Activated T-cell treated with anti-CD3 and anti-CD28 coated beads for 1 hour (primary cell): ENCODE measurements around the gene CLGN.

Experiments used
- DNase-seq: peaks from one replicate; pipeline ENCODE4 v3.0.0-alpha.2; 2020; ENCODE audit warnings: low read depth

Gene CLGN

DNA sequence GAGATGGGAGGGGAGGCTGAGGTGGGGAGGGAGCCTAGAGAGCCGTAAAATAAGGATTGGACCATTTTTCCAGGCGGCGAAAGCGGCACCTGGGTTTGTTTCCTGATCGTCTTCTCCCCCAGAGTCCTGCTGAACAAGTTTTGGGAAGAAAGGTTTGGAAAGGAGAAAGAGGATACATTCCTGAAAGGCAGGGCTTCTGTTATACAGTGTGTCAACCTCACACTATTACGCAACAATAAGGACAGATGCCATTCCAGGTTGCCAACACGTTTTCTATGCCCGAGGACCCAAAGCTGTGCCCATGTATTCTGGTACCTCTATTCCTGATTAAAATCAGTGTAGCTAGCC, 53.3 kb downstream of the CLGN start:
- no peak for DNase-seq

DNA sequence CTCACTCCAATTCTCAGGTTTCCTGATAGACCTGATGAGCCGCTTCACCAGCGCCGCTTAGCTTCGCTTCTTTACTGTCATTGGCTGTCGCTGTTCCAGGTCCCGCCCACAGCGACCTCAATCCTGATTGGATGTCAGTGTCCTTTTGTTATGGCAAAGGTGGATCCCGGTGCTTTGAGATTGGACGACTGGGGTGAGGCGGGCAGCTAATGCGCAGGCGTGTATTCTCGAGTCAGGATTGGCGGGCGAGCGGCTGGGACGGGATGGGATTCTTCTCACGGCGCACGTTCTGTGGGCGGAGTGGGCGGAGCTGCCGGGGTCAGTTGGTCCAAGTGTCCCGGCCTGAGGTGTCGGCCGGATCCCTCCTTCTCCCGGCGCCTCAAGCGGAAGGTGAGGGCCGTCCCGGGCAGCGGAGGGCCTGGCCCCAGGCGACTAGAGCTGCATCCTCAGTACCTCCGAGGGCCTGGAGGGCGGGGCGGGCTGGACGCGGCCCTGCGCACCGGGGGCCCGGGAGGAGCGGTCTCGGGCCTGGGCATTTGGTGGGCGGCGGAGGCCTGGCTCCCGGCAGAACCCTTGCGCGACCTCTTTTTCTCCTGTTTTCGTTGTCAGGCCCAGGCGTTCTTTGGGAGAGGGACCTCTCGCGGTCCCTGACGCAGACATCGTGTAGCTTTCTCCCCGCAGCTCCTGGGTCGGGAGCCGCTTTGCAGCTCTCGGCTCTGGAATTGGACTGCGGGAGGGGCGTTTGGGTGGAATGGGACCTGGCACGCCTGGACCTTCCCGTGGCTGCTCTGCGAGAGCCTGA, 53.9 kb downstream of the CLGN start, which contains the start of gene SCOC:
SCOC (plus strand) TSS at position 319 of the 802 bp plus-strand sequence. CDS start 5,525 bp downstream, outside the sequence.
- DNase-seq: peak; percentile 92

DNA sequence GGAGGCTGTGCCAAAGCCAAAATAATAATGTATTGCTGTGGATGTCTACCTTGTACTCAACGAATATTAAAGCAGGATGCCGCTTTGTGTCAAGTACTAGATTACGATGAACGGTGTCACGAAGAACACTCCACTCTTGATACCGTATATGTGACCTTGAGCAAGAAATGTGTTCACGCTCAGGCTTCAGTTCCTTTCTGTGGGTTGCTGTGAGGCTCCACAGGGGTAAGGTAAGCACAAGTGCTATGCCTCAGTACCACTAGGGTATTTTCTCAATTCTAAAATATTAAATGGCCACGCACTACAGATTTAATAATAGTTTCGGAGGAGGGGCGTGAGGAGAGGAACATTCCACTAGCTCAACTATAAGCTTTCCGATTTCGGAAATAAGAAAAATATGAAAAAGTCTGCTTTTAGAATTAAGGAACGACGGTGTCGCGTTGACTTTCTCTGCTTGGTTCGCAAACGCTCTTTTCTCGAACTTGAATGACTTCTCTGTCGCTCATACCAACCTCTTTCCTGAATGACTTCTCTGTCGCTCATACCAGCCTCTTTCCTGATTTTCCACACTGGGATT, 54.6 kb downstream of the CLGN start:
- DNase-seq: no peak

DNA sequence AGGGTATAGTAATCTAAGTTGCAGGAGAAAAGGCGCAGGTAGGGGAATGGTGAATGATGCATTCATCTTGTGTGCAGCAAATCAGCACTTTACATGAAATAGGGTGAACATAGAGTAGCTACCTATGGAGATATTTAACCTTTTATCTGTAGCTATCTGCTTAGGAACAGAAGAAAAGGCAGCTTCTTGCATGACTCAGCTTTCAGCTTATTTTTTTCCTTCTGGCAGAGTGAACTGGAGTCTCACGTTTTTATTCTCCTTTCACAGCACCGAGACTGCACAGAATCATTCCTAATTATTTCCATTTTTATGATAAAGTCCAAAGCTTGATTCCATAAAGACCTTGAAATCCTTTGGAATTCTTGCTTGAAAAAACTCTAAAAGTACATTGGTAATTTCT, 58.8 kb downstream of the CLGN start:
- no peak for DNase-seq

DNA sequence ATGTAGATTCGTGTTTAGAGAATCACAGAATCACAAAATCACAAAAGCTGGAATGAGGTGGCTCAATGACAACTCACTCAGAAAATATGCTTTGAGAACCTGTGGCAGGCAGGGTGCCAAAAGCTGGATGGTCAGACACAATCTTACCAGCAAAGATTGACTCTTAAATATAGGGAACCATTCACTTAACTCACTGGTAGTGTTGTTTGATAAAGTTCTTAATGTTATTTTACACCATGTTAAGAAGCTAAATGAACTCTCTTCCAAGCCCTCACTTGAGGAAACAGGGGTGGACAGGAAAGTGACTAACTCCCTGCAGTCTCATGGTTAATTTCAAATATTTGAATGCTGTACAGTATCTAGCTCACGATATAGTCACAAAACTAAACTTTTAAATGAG, 59.7 kb downstream of the CLGN start:
- no peak for DNase-seq

DNA sequence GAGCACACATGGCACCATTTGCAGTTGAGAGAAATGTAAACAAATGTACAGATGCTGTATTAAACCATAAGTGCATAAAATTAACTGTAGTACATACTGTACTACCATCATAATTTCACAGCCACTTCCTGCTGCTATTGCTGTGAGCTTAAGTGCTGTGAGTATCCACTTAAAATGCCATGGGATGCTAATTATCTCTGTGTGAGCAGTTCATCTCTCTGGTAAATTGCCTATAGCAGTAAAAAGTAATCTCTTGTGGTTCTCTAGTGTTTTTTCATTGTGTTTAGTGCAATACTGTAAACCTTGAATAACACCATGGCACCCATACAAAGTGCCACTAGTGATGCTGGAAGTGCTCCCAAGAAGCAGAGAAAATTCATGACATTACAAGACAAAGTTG, 63.9 kb downstream of the CLGN start:
- no peak for DNase-seq

DNA sequence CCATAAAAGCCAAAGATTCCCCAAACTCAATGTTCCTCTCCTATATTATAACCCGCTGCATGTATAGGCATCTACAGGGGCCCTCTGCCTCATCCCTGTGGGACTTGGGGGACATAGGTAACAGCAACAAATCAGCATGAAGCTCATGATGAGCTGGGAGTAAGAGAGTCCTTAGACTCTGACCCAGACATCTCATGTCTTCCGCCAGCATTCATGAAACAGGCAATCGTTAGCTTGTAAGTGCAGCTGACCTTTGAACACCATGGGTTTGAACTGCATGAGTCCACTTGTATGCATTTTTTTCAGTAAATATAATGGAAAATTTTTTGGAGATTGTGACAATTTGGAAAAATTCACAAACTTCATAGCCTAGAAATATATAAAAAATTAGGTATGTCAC, 64.4 kb downstream of the CLGN start:
- DNase-seq: no peak

DNA sequence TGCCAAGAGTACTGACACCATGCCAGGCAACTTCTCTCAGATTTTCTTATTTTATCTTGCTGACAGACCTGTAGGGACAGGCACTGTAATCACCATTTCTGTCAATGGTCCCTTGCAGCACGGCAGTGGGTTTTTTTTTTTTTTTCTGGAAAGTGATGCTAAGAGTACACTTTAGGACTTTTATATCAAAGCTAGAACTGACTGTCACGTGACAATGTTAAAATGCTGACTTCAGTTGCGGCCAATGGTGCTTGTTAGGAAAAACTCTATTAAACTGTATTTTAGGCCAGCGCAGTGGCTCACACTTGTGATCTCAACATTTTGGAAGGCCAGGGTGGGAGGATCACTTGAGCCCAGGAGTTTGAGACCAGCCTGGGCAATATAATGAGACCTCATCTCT, 66.3 kb downstream of the CLGN start:
- no peak for DNase-seq

DNA sequence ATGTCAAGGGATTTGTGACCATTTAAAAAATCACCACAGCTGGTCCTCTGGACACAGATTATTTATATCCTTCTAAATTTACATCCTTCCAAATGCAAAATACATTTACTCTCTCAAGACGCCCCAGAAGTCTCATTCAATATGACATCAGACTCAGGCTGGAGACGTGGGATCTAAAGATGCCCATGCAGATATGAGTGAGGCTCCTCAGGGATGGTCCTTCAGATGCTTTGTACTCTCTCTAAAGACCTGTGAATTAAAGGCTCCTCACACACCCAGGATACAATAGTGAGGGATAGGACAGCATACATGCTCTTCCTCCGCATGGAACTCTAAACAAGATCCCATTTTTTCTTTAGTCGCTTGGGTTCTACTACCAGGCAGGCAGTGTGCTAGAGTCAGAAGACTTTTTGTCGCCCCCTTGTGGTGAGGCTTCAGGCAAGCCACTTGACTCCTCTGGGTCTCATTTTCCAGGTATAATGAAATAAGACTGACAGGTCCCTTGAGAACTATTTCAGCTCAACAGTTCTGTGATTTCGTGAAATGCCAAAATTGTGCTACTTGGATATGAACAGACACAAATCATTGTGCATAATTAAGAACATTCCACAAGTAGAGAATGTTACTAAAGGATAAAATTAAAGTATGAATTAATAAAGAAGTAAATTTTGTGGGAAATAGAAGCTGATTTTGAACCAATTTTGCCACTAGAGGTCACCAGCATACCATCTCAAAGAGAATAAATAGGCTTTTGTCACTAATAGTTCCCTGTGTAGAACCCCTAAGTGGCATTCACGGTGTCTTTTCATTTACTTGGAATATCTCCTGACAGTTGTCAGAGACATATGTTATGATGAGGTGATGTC, 67.7 kb downstream of the CLGN start:
- DNase-seq: peak; percentile 74

DNA sequence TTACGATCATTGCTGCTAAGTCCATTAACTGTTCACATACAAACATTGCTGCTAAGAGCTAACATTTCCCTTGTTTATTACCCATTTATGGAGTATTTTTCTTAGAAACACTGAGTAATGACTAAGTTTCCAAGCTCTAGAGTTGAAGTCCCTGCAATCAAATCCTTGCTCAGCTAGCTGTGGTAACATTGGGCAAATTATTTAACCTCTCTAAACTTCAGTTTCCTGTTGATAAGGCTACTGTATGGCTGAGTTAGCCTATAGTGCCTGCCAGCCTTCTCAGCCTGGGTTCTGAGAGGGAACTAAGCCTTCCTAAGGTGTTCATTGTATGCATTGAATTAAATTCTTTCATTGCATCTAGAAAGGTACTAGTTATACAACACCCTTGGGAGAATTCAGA, 69.2 kb downstream of the CLGN start:
- DNase-seq: no peak

DNA sequence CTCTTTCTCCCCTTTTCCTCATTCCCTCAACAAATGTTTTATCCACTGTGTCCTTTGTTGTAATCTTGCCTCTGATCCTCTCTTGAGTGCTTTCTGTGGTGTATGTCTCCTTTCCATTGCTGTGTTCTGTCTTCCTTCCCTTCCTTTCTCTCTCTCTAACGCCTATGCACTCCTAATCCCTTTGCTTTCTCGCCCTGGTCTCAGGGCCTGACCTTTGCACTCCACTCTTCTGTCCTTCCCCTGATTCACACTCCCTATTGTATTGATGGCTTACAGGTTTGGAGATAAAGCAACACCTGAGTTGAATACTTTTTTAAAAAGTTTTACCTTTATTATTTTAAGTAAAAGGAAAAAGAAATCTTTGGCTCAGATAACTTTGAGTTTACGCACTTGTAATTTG, 69.6 kb downstream of the CLGN start:
- no peak for DNase-seq

DNA sequence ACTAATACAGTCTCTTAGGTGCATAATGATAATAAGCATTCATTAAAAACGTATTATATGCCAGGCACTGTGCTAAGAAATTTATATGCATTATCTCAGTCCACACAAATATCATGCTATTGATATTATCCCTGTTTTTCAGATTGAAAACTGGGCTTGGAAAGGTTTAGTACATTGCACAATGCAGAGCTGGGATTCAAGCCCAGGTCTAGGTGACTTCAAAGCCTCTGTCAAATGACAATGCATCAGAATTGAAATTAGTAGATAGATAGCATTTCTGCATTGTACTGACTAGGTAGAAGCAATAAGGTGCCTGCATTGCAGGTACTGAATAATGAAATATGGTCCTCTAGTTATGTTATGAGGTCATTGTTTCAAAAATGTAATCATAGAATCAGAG, 72.2 kb downstream of the CLGN start:
- no peak for DNase-seq

DNA sequence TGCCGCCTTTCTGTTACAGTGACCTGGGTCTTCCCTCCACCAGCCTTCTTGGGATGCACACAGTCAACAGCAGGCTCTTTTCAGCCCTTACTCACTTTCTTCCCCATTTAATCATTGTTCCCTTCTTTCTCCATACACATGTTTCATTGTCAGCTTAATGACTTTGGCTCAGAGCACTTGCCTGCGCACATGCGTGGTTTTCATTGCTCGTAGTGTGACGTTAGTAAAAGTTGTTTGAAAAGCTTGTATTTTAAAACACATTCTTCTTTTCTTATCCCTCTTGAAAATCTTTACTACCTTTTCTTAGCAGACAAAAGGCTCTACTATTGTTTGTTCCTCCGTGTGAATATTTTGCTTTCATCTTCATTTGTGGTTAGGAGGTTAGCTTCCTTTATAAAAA, 73.7 kb downstream of the CLGN start:
- DNase-seq: no peak

DNA sequence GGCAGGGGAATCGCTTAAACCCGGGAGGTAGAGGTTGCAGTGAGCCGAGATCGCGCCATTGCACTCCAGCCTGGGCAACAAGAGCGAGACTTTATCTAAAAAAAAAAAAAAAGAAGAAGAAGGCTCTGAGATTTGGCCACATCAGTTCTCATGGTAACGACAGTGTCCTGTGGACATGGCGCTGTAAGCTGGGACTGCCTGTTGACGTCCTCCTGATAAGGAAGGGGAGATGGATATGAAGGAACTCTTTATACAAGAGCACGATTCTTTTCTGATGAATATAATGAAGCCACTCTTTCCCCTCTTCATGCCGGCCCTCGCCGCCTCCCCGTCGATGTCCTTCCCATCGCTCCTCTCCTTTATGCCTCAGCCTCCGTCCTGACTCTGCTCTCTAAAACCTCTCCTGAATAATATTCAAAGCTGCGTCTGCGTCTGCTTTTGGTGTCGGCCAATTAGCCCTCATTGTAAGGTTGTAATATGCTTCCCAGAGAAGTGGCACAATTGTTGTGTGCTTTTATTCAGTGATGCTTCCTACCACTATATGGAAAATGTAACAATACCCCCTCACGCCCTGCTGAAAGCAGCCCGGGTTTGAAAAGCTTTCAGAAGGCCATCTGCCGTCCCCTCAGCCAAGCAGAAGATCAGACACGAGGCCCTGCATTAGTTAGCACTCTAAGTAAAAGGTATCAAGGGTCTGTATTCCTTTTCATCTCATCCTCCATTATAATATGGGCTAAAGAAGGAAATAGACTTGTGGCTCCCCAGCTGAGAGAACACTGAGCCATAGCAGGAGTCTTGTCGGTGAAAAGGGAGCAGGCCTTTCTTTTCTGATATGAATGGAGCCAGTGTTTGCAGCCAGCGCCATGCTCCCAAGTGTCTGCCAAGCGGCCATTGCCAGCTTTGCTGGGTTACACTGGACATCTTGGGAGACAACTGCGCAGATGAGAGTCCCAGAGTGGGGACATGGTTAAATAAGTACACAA, 76.1 kb downstream of the CLGN start:
- DNase-seq: no peak

DNA sequence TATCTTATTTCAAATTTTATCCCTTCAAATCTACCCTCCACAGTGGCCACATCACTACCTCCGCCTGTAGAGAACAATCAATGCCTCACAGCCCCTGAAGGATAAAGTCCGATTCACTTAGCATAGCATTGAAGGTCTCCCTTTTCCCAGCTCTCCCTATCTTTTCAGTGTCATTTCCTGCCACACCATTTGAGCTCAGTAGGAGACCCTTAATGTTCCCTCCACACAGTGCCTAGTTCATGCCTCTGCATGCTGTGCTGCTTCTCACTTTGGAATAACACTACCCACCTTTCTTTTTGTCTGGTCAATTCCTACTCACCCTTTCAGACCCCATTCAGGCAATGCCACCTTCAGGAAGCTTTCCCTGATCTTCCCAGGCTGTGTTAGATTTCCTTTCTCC, 77.6 kb downstream of the CLGN start:
- DNase-seq: no peak

DNA sequence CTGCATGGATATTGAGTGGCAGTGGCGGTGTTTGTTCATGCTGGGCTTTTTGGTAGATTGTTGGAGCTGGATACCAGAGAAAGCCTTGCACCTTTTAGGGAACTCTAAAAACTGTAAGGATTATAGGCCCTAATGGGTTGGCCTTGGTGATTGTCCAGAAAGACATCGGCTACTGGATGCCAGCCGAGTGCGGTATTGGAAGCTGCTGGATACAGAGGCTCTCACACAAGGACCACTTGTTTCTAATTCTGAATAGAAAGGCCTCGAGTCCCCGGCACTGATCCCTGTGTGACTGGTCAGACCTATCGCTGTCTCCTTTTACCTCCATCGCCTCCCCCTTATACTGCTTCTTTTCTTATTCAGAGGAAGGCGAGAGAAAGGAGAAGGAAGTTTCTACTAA, 81.3 kb downstream of the CLGN start:
- no peak for DNase-seq

DNA sequence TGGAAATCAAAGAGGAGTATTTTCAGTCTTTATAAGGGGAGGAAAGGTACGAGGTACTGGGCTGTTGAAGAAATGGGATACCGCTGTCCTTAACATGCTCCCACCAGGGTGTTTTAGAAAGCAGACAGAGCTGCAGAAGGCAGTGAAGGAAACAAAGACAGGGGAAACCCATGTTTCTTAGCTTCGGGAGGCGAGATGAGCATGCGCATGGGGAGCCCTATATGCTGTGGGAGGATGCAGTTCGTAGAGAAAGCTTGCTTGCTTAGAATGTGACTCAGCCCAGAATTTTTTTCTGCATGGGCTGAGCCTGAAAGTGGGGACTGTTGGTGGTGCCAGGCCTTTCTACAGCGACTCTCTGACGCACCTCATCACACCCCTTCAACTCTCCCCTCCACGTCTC, 82.8 kb downstream of the CLGN start:
- no peak for DNase-seq

DNA sequence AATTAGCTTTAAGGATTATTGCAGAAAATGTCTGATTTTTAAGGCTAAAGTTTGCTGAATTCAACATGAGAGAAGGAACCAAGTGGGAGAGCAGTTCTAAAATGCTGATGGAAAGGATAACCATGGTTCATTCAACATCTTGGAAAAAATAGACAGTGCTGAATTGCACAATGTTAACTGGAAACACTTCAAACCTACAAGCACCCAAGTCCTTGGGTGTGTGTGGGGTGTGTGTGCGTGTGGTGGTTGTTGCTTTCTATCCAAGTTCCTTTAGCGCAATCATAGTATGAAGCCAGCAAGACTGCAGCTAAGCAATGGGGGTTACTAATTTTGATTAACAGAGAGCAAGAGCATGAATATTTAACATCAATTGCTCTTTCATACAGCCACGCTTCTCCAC, 83.3 kb downstream of the CLGN start:
- DNase-seq: no peak

DNA sequence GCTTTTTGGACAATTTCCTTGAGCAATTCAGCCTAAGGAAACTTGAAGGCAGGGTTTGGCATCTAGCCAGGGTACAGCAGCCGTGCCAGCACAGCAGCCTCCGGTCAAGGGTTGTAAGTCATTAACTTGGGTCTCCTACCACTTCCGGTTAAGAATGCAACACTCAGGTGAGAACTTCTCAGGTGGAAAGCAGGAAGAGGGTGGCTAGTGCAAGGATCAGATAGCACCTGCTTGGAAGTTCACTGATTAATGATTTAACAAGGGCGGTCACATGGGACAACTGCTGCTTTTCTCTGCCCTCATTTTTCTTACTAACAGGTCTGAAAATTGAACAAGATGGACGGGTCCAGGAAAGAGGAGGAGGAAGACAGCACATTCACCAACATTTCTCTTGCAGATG, 84.1 kb downstream of the CLGN start:
- DNase-seq: no peak

DNA sequence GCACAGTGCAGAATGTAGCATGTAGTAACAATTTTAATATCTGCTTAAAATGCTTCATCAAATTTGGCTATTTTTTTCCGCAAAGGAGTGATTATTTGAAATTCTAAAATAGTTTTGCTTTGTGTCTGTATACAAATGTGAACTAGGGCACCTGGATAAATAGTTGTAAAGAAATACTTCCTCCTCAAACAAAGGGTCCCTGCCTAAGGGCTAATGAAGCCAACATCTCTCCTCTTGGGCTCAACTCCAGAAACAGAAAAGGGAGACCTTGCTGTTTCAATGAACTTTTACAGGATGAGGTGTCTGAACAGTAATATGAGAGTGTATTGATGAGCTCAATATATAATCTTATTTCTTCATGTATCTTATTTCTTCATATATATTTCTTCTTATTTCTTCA, 84.8 kb downstream of the CLGN start:
- DNase-seq: no peak
